PC-9 (cell line): ENCODE results near the gene PDE6D. TPM values are rescaled to one million over a fixed set of nuclear protein-coding genes. Genes with fewer than 3 reads are reported as not detected.

Experiments
- BruUV-seq: library from RNA; stranded (reverse); fragments of 400-500 nt; replicated peaks from 2 replicates; lab custom pipeline; 2021; lab: Mats Ljungman, UMichigan
- CTCF ChIA-PET: fragments of 300-600 bp; sonication (Branson Sonifier 250); formaldehyde crosslinking; loops from one replicate; lab custom pipeline; 2022; ENCODE audit warnings: antibody characterized with exemption; lab: Charles Lee
- POLR2A ChIA-PET: fragments of 300-600 bp; sonication (Branson Sonifier 250); formaldehyde crosslinking; loops from one replicate; lab custom pipeline; 2022; ENCODE audit warnings: antibody characterized with exemption; ENCODE audit not compliant: unreplicated experiment; lab: Charles Lee
- DNase-seq, 2 experiments: peaks; one replicate each; pipeline versions ENCODE4 v3.0.0 to v3.0.0-alpha.2; 2015 to 2022; ENCODE audit warnings: mixed read lengths in 1 of 2
- H2AFZ ChIP-seq: fragments of 200-600 bp; sonication (generic); 2 replicates; pipeline ENCODE4 v1.8.1; 2017; ENCODE audit warnings: antibody characterized with exemption
- H3F3A ChIP-seq: fragments of 200-600 bp; sonication (generic); 2 replicates; pipeline ENCODE4 v1.8.1; 2017; ENCODE audit warnings: antibody characterized with exemption, mild to moderate bottlenecking, low read depth; ENCODE audit not compliant: insufficient read depth
- H3K27ac ChIP-seq: fragments of 200-600 bp; sonication (generic); 2 replicates; pipeline ENCODE4 v1.6.1; 2016; ENCODE audit warnings: mixed run types
- H3K27me3 ChIP-seq: fragments of 200-600 bp; sonication (generic); 2 replicates; pipeline ENCODE4 v1.6.1; 2016; ENCODE audit warnings: low read depth, mixed run types; ENCODE audit not compliant: insufficient read depth
- H3K36me3 ChIP-seq: fragments of 200-600 bp; sonication (generic); 2 replicates; pipeline ENCODE4 v1.6.1; 2016; ENCODE audit warnings: low read depth, mixed run types
- H3K4me1 ChIP-seq: fragments of 200-600 bp; sonication (generic); replicated peaks from 2 replicates; pipeline ENCODE4 v1.6.1; 2016; ENCODE audit warnings: mixed run types; ENCODE audit not compliant: insufficient read depth
- H3K4me2 ChIP-seq: fragments of 200-600 bp; sonication (generic); 2 replicates; pipeline ENCODE4 v1.6.1; 2017; ENCODE audit warnings: mixed run types
- H3K4me3 ChIP-seq: fragments of 200-600 bp; sonication (generic); 2 replicates; pipeline ENCODE4 v1.6.1; 2016; ENCODE audit warnings: mixed run types
- H3K79me2 ChIP-seq: fragments of 200-600 bp; sonication (generic); 2 replicates; pipeline ENCODE4 v1.6.1; 2017; ENCODE audit warnings: low read depth, mixed run types
- H3K9me2 ChIP-seq: fragments of 200-600 bp; sonication (generic); 2 replicates; pipeline ENCODE4 v1.8.1; 2017; ENCODE audit warnings: mild to moderate bottlenecking; ENCODE audit not compliant: insufficient read depth
- H3K9me3 ChIP-seq: fragments of 200-600 bp; sonication (generic); 2 replicates; pipeline ENCODE4 v1.8.1; 2016; ENCODE audit warnings: low read depth; ENCODE audit not compliant: insufficient read depth
- H4K20me1 ChIP-seq: fragments of 200-600 bp; sonication (generic); 2 replicates; pipeline ENCODE4 v1.8.1; 2017; ENCODE audit not compliant: insufficient read depth
- EZH2 ChIP-seq: fragments of 200-600 bp; sonication (generic); IDR thresholded peaks from 2 replicates; pipeline ENCODE4 v1.8.0; 2017; ENCODE audit warnings: antibody characterized with exemption, low read depth
- intact Hi-C: fragments of 100-400 bp; cut with micrococcal nuclease; formaldehyde crosslinking; loops from one replicate; pipeline ENCODE4 v1.10.0; 2022; ENCODE audit not compliant: unreplicated experiment
- total RNA-seq: library from RNA; stranded (reverse); gene quantifications from 2 replicates; pipeline ENCODE4 v1.2.3, GENCODE V29; 2021
- TF ChIP-seq, protein P1 (sequence below): fragments of 200-600 bp; sonication (generic); conservative IDR thresholded peaks from 2 replicates; pipeline ENCODE4 v1.6.1; 2017; ENCODE audit warnings: mixed run types, antibody characterized with exemption, mild to moderate bottlenecking, moderate library complexity

The PDE6D gene
- total RNA-seq, 1 experiment from 2014 or later, result 32.2 TPM

DNA sequence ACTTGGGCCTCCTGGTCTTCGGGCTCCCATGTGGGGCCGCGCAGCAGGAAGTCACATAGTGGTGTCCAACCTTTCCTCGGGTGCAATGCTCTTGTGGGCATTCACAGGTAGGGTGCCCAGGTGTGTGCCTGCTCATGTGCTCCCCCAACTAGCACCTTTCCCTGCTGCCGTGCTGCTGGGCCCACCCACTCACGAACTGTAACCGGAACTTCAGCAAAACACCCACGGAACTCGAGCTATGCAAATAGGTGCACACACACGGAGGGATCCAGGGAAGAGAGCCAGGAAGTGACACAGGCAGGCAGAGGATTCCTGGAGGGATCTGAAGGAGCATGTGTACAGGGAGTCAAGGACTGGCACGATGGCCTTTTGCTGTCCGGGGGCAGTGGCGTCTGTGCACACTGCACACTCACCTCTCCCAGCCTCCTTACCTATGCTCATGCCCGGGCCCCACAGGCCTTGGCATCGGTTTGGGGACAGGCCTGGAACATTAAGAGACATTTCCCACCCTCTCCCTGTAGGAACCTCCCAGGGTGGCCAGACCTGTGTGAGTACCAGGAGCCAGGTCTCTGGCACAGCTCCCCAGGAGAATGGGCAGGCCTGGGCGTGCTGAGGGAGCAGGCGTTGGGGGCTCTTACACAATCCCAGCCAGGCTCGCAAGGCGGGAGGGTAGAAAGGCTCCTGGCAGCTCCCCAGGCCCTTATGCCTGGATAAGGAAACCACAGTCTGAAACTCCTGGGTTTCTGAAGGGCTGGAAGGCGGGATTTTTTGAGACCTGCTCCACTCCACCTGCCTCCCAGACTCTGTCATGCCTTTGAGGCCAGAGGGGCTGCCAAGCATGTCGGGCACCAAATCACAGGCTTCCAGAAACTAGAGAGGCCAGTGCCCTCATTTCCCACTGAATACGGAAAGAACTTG is 79.4 kb downstream of the PDE6D start:
- intact Hi-C loops, result no loop called here
- Histone ChIP-seq H3K79me2 (peaks cover 15% of the 10 kb centered on the region), H3K9me2 (no peaks in the 10 kb centered on the region), H3F3A (peaks cover 9% of the 10 kb centered on the region; the same call in 1 of the 2 replicates), H4K20me1 (no peaks in the 10 kb centered on the region), H3K4me2 (no peak overlapping the region), H3K27ac (no peak overlapping the region), H3K4me3 (no peak overlapping the region), H3K4me1 (peaks cover 12% of the 10 kb centered on the region), H3K9me3 (no peaks in the 10 kb centered on the region), H2AFZ (no peak overlapping the region), H3K36me3 (no peaks in the 10 kb centered on the region), H3K27me3 (no peaks in the 10 kb centered on the region)
- peak in 1 of 2 experiments; percentile 66 for DNase-seq
- TF ChIP-seq EZH2, result no peak
- TF ChIP-seq, protein P1, sequence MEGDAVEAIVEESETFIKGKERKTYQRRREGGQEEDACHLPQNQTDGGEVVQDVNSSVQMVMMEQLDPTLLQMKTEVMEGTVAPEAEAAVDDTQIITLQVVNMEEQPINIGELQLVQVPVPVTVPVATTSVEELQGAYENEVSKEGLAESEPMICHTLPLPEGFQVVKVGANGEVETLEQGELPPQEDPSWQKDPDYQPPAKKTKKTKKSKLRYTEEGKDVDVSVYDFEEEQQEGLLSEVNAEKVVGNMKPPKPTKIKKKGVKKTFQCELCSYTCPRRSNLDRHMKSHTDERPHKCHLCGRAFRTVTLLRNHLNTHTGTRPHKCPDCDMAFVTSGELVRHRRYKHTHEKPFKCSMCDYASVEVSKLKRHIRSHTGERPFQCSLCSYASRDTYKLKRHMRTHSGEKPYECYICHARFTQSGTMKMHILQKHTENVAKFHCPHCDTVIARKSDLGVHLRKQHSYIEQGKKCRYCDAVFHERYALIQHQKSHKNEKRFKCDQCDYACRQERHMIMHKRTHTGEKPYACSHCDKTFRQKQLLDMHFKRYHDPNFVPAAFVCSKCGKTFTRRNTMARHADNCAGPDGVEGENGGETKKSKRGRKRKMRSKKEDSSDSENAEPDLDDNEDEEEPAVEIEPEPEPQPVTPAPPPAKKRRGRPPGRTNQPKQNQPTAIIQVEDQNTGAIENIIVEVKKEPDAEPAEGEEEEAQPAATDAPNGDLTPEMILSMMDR, result no peak
- CTCF ChIA-PET, result interaction anchor here (0.5 to 0.7 kb wide), 4 partner anchors 34 to 305 kb away, joined by 3 to 22 read pairs (median 6); no protein-coding TSS in a partner anchor
- no TSS peak for BruUV-seq
- POLR2A ChIA-PET, result no interaction called here

- ChIA-PET POLR2A (no interaction called here), CTCF (no interaction called here)
- TF ChIP-seq EZH2, result no peak
- TF ChIP-seq, protein P1, result no peak
- Histone ChIP-seq H3K9me2 (no peaks in the 10 kb centered on the region), H3K79me2 (no peaks in the 10 kb centered on the region), H3K9me3 (no peaks in the 10 kb centered on the region), H2AFZ (no peak overlapping the region), H3K36me3 (no peaks in the 10 kb centered on the region), H3F3A (no peaks in the 10 kb centered on the region), H3K27me3 (no peaks in the 10 kb centered on the region), H4K20me1 (no peaks in the 10 kb centered on the region), H3K4me3 (no peak overlapping the region), H3K4me1 (no peaks in the 10 kb centered on the region), H3K4me2 (no peak overlapping the region), H3K27ac (no peak overlapping the region)
- no peak for DNase-seq
- BruUV-seq, result no TSS peak
- intact Hi-C loops, result no loop called here
Measured at GRCh38 chr2:231699006-231699405, 82.1 kb downstream of the PDE6D start.

DNA sequence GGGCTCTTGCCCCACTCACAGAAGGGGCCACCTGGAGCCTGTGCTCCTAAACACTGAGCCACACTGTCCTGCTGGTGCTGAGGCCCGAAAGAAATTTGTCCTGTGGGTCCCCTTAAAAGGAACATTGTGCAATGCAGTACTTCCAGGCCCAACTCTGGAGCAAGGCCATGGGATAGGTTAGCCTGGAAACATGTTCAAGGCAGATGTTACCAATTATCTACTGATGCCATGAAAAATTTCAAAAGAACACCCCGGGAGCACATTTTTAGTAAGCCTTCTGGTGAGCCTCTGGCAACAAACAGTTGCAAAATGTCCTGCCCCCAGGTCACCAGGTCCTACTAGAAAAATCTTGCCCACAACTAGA is 85.1 kb downstream of the PDE6D start:
- Histone ChIP-seq H4K20me1 (no peaks in the 10 kb centered on the region), H3K4me3 (no peak overlapping the region), H3F3A (no peaks in the 10 kb centered on the region), H3K27ac (no peak overlapping the region), H3K9me2 (no peaks in the 10 kb centered on the region), H3K4me2 (no peak overlapping the region), H2AFZ (no peak overlapping the region), H3K36me3 (no peaks in the 10 kb centered on the region), H3K79me2 (no peaks in the 10 kb centered on the region), H3K27me3 (no peaks in the 10 kb centered on the region), H3K4me1 (no peaks in the 10 kb centered on the region), H3K9me3 (no peaks in the 10 kb centered on the region)
- CTCF ChIA-PET, result no interaction called here
- POLR2A ChIA-PET, result no interaction called here
- BruUV-seq, result no TSS peak
- TF ChIP-seq, protein P1, result no peak
- TF ChIP-seq EZH2, result no peak
- no peak for DNase-seq
- intact Hi-C loops, result no loop called here
